GM12873 (cell line): Measurements from ENCODE around the gene QARS1.

Experiments used
- CTCF ChIP-seq: IDR thresholded peaks from 2 replicates; pipeline ENCODE4 v1.5.1; 2012; ENCODE audit warnings: low read depth, mild to moderate bottlenecking, moderate library complexity, low read length, control low read depth; ENCODE audit not compliant: insufficient read depth; ENCODE audit errors: missing control alignments

QARS1 gene

GRCh38 chr3:49133226-49133951, 28.8 kb upstream of the QARS1 start:
- TF ChIP-seq CTCF = no peak

DNA sequence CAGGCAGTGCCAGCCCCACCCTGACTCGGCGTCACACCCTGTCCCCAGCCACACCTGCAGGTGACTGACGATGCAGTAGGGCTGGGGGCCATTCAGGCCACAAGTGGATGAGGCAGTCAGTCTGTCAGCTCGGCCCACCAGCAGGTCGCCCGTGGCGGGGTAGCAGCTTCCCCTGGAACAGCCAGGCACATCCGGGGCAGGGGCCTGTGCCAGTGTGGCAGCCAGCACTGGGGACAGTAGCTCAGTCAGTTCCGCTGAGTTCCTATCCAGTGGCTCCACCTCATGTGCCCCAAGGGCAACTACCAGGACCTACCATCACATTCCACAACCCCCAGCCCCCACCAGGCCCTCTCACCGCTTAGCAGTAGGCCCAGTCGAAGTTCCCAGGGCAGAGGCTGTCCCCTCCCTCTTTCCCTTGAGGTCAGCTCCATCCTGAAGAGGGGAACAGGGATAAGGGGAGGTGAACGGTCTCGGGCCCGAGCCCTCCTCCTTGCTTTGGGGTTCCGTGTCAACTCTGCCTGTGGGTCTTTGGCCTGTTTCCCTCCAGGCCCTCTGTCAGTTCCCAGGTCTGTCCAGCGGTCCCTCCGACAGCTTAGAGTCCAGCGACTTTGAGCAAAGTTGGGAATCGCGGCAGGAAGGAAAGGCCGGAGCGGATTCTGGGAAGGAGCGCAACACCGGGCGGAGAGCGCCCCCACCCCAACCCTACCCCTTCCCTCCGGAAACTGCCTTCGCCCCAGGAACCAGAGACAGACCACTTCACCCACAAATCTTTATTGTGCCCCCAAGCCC, 28.1 kb upstream of the QARS1 start, which contains the start of gene LAMB2:
Gene LAMB2 (minus strand): TSS at position 614 of the 789 bp plus-strand sequence. CDS start 183 bp downstream, at position 431.
- TF ChIP-seq CTCF = no peak

DNA sequence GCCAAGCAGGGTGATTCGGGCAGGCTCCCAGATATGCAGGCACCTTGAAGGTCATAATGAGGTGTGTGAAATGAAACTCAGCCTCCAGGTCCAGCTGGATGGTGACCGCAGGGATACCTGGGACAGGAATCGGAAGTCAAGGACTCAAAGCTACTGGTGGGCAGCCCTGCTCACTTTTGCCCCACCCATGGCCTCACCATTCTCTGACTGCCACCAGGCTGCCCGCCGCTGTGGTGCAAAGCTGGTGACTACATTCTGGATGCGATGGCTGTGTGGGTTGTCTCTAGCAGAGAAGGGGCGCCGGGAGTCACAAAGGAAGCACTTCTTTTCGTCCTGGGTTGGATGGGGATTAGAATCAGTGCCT, 27.5 kb upstream of the QARS1 start:
- TF ChIP-seq CTCF = no peak

- TF ChIP-seq CTCF = no peak
Measured at GRCh38 chr3:49131576-49131975, 27.0 kb upstream of the QARS1 start.

GRCh38 chr3:49131040-49131439, 26.5 kb upstream of the QARS1 start:
- TF ChIP-seq CTCF = no peak

- peak; percentile 44 for TF ChIP-seq CTCF
Measured at GRCh38 chr3:49124991-49125670, 20.6 kb upstream of the QARS1 start.

DNA sequence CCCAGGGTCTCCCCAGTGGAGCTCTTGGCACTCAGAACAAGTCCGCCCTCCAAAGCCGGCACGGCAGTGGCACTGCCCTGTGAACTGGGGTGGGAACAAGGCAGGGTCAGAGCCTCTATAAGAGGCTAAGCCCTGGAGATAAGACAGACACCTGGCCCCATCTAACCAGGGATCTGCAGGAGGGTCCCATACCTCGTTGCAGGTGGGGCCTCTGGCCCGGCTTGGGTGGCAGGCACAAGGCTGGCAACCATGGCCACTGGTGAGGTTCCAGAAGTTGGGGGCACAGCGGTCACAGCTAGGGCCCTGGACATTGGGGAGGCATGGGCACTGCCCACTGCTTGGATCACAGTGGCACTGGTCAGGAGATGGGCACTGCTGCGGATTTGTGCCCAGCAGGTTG, 19.6 kb upstream of the QARS1 start:
- TF ChIP-seq CTCF = no peak
